Stimulated activated CD8-positive, alpha-beta memory T cell treated with anti-CD3 and anti-CD28 coated beads, Interleukin-12 subunit alpha, Interleukin-12 subunit beta, amount 100 ng/mL, for 1 hour (primary cell): ENCODE measurements around the gene CAST.

ENCODE experiments used
- DNase-seq: peaks from one replicate; pipeline ENCODE4 v3.0.0-alpha.2; 2020; ENCODE audit warnings: low read depth

CAST gene

GRCh38 chr5:96821260-96821916, 159.2 kb downstream of the CAST start:
- DNase-seq = no peak

GRCh38 chr5:96822686-96823459, 160.7 kb downstream of the CAST start:
- DNase-seq = no peak

- no peak for DNase-seq
Observed at GRCh38 chr5:96823900-96824380, 161.8 kb downstream of the CAST start.
